GM18505 (cell line): Measurements from ENCODE around the gene FCRL2.
"Not testable (repeated sequence)": the region's sequence is repeated elsewhere in the genome, so short reads cannot be mapped to it uniquely, and the experiment has no call there.

Source experiments
- ATAC-seq: cut with Tn5 transposase; IDR thresholded peaks from one replicate; pipeline ENCODE4 v1.9.1; 2021; ENCODE audit not compliant: unreplicated experiment
- POLR2A ChIP-seq: IDR thresholded peaks from 4 replicates; pipeline ENCODE4 v1.6.1; 2011; ENCODE audit warnings: borderline replicate concordance; ENCODE audit not compliant: insufficient read depth, insufficient read length; ENCODE audit errors: extremely low read depth

Gene FCRL2

GRCh38 chr1:157773493-157774350 lies 3.2 kb downstream of the FCRL2 start:
- no peak for TF ChIP-seq POLR2A
- ATAC-seq: peak; percentile 55

GRCh38 chr1:157771661-157772425 lies 5.1 kb downstream of the FCRL2 start:
- ATAC-seq: no peak

DNA sequence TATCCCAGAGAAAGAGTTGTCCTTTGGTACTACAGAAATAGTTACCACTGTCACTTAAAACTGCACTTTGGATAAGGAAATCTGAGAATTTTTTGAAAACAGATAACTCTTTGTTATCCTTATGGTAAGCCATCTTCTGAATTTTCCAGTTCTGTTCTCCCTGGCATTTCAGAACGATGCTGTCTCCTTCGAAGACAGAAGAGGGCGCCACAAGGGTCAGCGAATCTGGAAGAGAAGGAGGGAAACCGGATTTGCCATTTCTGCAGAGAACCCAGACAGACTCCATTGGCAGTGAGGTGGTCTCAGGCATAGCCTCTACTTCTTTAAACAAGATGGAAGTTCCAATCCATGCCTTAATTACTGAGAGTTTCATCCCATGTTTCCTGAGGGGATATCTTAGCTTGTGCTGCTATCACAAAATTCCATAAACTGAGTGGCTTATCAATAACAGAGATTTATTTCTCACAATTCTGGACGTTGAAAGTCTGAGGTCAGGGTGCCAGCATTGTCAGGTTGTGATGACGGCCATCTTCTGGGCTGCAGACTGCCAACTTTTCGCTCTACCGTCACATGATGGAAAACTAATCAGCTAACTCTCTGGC lies 6.4 kb downstream of the FCRL2 start:
- no peak for ATAC-seq
- no peak for TF ChIP-seq POLR2A

More at GRCh38 chr1:157771661-157772425, 5.1 kb downstream of the FCRL2 start:
- TF ChIP-seq POLR2A: no peak

GRCh38 chr1:157766792-157767191 lies 10.1 kb downstream of the FCRL2 start:
- no peak for ATAC-seq
- no peak for TF ChIP-seq POLR2A

DNA sequence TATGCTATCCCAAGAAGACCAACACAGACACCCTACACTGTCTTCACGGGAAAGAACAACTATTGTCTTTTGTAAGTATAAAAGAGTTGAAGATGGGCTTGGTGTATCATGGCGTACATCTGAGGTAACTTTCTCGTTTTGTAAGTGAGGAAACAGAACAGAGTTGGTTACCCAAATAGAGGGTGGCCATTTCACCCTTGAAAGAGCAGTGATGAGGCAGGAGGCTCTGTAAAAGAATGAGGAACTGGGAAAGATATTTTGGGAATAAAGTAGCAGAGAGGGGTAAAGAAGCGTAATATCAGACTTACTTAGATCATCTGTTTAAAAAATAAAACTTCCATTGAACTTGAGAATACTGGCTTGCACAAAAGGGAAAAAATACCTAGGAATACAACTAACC lies 18.9 kb downstream of the FCRL2 start:
- no peak for ATAC-seq
- no peak for TF ChIP-seq POLR2A

GRCh38 chr1:157753611-157754010 lies 23.3 kb downstream of the FCRL2 start:
- ATAC-seq: no peak

GRCh38 chr1:157751283-157751682 lies 25.6 kb downstream of the FCRL2 start:
- no peak for TF ChIP-seq POLR2A

More at GRCh38 chr1:157753611-157754010, 23.3 kb downstream of the FCRL2 start:
- no peak for TF ChIP-seq POLR2A

DNA sequence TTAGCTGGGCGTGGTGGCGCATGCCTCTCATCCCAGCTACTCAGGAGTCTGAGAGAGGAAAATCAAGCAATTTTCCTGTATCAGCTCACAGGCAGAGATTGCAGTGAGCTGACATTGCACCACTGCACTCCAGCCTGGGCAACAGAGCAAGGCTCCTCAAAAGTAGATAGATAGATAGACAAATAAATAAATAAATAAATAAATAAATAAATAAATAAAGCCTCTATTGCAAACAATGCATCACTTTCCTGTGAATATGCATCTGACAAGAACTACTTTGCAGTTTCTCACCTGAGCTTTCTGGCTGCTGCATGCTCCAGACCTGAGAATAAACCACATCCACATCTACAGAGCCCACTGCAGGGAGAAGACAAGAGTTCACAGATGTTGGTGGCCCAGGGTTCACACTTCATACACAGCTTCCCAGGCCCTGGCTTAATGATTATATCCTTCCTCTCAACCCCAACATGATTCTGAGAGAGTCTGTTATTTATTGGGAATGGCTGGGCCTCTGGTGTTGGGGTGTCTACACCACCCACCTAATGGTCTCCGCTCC lies 28.6 kb downstream of the FCRL2 start:
- no peak for ATAC-seq
- no peak for TF ChIP-seq POLR2A

More at GRCh38 chr1:157751283-157751682, 25.6 kb downstream of the FCRL2 start:
- ATAC-seq: no peak

DNA sequence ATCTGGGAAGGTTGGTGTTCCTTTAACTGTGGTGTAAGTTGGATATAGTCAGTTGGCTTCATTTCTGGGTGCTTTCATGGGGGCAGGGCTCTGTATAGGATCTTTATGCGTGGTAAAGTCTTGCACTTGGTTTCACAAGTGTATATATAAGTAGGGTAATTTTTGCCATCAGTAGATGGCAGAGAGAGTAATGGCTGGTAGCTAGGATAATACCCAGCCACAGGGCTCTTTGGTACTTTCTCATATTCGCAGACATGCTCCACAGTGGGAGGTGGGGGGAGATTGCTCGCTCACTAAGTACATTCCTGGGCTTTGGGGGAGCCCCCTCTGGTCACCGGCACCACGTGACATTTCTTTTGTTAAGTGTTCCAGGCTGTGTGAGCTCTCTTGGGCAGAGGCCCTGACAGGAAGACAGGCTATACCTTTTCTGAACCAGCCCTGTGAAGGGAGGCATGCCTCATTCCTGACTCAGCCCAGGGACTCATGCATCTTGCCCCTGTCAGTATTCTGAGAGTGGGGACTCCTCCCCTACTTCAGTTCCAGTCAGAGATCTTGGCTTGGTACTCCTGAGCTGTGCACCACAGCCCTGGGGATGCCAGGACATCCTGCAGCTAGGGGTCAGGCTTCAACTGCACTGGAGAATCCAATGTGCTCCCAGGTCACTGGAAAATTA lies 37.6 kb downstream of the FCRL2 start:
- ATAC-seq: no peak
- TF ChIP-seq POLR2A: no peak

- ATAC-seq: not testable (repeated sequence)
Measured at GRCh38 chr1:157735991-157736390, 40.9 kb downstream of the FCRL2 start.

- TF ChIP-seq POLR2A: no peak
- peak; percentile 55 for ATAC-seq
Measured at GRCh38 chr1:157734321-157734720, 42.6 kb downstream of the FCRL2 start.

GRCh38 chr1:157732755-157733154 lies 44.2 kb downstream of the FCRL2 start:
- ATAC-seq: no peak

GRCh38 chr1:157725221-157725577 lies 51.7 kb downstream of the FCRL2 start:
- TF ChIP-seq POLR2A: no peak
- no peak for ATAC-seq

More at GRCh38 chr1:157732755-157733154, 44.2 kb downstream of the FCRL2 start:
- no peak for TF ChIP-seq POLR2A
